HG03097 (cell line): ENCODE measurements around the gene LRRC8C.

Experiments used
- ATAC-seq: cut with Tn5 transposase; IDR thresholded peaks from one replicate; pipeline ENCODE4 v1.9.1; 2021; ENCODE audit not compliant: unreplicated experiment, low FRiP score

LRRC8C gene

GRCh38 chr1:89727517-89728312 lies 94.8 kb downstream of the LRRC8C start:
- no peak for ATAC-seq

DNA sequence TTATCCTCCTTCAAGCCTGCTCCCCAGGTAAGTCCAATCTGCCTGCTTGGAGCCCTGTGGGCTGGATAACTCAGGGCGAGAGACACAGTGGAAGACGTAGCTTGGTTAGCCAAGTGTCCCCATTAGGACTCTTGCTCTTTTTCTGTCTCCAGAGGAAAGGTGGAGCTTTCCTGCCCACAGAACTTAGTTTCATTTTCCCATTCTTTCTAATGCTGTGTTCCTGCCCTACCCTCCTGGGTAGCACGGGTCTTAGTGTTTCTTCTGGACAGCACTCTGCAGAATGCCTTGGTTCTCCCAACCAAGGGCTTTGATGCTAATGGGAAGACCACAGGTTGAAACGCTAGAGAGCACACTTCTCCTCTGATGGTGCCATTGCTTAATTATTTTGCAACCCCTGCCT lies 95.5 kb downstream of the LRRC8C start:
- no peak for ATAC-seq

DNA sequence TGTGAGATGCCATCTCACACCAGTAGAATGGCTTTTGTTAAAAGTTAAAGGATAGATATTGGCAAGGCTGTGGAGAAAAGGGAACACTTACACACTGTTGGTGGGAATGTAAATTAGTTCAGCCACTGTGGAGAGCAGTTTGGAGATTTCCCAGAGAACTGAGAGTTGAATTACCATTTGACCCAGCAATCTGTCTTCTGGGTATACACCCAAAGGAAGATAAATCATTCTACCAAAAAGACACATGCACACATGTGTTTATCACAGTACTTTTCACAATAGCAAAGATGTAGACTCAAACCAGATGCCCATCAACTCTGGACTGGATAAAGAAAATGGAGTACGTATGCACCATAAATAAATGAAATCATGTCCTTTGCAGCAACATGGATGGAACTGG lies 99.3 kb downstream of the LRRC8C start:
- no peak for ATAC-seq

GRCh38 chr1:89732643-89733222 lies 99.8 kb downstream of the LRRC8C start:
- ATAC-seq: no peak

DNA sequence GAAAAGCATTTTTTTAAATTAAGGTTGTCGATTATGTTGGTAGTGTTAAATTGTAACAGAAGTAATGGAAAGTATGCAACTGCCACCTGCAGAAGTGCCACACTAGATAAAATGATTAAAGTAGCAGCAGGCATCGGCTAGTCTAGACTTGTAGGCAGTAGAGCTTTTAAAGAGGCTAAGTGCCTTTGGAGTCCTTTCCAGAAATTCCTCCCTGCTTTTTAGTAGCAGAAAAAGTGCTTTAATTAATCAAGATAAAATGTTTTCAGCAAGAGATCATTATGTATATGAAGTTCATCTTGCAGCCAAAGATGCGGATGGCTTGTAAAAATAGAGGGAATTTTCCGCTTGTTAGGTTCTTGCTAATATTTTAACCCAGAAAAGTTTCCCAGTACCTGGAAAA lies 100.8 kb downstream of the LRRC8C start:
- no peak for ATAC-seq

DNA sequence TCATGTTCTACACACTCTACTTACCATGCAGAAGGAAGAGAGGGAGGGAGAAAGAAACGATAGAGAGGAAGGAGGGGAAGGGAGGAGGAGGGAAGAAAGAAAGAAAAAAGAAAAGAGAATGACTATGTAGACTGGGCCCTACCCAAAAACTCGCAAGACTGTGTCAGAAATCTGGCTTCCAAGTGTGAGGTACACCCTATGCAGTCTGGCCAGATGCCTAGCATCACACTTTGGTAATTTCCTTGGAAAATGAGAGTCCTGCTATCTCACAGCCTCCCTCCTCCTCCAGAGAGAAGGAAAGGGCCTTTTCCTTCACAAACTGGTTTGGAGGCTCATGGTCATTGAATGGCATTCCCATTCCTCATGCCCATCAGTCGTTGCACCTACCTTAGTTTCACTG lies 101.5 kb downstream of the LRRC8C start:
- no peak for ATAC-seq

- no peak for ATAC-seq
These were observed 102.6 kb downstream of the LRRC8C start for GRCh38 chr1:89735479-89735878.

DNA sequence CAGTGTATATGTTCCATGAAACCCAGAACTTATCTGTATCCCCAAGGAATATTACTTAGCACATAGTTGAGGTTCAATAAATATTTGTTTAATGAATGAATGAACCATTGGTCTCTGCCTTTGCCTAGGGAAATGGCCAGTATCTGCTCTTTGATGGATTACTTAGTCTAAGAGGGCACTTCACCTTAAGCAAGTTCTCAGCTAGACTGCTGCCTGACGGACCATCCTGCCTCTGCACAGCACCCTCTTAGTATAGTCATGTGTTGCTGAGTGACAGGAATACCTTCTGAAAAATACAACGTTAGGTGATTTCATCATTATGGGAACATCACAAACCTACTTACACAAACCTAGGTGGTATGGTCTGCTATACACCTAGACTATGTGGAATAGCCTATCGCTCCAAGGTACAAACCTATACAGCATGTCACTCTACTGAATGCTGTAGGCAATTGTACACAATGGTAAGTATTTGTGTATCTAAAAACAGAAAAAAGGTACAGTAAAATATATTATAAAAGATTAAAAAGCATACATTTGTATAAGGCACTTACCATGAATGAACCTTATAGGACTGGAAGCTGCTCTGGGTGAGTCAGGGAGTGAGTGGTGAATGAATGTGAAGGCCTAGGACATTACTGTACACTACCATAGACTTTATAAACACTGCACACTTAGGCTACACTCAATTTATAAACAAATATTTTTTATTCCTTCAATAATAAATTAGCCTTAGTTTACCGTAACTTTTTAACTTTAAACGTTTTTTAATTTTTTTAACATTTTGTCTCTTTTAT lies 104.2 kb downstream of the LRRC8C start:
- ATAC-seq: no peak

DNA sequence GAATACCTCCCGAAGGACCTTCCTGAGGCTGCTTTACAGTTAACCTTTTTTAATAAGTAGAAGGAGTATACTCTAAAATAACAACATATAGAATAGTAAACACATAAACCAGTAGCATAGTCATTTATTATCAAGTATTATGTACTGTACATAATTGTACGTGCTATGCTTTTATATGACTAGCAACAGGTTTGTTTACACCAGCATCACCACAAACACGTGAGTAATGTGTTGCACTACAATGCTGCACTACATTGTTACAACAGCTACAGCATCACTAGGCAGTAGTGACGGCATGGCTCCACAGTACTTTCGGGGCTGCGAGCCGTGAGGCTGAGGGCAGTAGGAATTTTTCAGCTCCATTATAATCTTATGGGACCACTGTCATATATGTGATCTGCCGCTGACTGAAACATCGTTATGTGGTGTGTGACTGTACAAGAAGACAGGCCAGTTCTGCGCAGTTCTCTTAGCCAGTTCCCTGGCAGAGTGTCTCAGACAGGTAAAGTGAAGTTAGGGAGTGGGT lies 105.1 kb downstream of the LRRC8C start:
- no peak for ATAC-seq

- ATAC-seq: no peak
These were observed 106.3 kb downstream of the LRRC8C start for GRCh38 chr1:89739013-89739843.

DNA sequence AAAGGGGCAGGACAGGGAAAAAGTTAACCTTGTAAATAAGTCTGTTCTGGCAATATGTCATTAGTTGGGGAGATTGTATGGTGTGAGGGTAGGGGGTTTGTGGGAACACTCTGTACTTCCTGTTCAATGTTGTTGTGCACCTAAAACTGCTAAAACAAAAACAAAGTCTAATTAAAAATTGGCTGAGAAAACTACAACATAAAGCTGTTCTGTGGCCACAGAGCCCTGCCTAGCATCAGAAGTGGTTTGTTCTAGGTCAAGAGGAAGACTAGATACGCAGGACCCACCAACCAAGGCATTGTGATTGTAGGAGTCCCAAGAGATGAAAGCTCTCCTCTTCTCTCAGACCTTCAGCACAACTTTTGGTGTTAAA lies 106.9 kb downstream of the LRRC8C start:
- no peak for ATAC-seq

- no peak for ATAC-seq
These were observed 110.9 kb downstream of the LRRC8C start for GRCh38 chr1:89743788-89744187.

DNA sequence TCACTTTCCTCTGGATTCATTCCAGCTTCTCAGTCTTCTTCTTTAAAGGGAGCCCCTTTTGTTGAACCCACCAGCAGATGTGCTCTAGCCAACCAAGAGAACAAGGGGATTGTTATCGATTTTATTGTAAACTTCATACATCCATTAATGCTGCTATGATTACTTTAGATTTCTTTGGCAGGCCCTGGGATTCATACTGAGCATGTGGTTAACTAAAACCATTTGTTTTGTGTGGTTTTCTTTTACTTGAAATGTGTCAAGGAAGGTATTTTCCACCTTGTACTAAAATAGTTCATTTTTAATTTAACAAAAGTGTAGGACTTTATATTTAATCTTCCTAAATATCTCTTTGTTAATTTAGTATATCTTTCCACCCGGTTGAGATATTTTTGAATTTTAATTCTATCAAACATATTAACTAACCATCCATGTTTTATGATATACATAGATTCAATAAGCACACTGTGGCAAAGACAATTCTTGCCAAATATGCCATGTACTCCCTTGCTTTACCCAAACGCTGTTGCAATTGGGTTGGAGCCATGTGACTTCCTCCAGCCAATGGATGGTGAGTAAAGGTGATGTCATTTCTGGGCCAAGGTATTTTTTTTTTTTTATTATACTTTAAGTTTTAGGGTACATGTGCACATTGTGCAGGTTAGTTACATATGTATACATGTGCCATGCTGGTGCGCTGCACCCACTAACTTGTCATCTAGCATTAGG lies 113.7 kb downstream of the LRRC8C start:
- no peak for ATAC-seq

DNA sequence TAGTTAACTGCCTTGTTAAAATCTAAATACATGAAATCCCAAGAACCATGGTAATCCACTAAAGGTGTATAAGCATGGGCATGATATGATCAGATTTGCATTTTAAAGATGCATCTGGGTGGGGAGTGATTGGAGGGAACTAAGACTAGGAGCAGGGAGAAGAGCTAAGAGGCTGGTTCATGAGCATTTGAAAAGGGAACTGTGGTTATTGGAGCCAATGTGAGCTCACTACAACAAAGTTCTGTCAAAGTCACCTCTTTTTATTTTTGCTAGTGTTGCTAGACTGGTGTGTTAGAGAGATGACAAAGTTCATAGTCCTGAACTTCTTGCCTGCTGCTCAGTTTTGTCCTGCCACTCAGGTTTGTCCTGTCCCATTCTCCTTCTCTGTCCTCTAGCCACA lies 120.8 kb downstream of the LRRC8C start:
- no peak for ATAC-seq

DNA sequence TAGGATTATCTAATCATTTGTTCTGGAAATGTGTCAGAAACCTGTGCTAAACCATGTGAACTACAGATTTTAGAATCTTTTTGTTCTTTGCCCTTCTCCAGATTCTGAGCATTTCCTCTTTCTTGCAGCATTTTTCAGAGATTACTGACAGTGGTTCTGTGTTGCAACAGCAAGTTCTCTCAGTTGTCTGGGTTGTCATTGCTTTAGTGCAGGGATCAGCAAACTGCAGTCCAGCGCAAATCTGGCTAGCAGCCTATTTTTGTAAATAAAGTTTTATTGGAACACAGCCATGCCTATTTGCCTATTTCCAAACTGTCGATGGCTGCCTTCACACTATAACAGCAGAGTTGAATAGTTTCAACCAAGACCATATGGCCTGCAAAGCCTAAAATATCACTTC lies 121.6 kb downstream of the LRRC8C start:
- ATAC-seq: no peak

- ATAC-seq: no peak
These were observed 122.7 kb downstream of the LRRC8C start for GRCh38 chr1:89755591-89755990.

- ATAC-seq: no peak
These were observed 124.6 kb downstream of the LRRC8C start for GRCh38 chr1:89757532-89757931.

- no peak for ATAC-seq
These were observed 125.2 kb downstream of the LRRC8C start for GRCh38 chr1:89758156-89758555.

- ATAC-seq: no peak
These were observed 126.1 kb downstream of the LRRC8C start for GRCh38 chr1:89759036-89759435.

DNA sequence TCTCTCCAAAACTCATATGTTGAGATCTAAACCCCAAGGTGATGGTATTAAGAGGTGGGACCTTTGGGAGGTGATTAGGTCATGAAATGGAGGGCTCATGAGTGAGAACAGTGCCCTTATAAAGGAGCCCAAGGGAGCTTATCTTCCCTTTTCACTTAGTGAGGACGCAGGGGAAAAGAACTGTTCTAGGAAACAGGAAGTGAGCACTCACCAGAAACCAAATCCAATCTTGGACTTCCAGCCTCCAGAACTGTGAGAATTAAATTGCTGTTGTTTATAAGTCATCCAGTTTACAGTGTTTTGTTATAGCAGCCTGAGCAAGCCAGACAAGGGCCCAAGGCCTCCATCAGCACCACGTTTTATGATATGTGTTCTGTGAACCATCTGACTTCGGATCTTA lies 127.6 kb downstream of the LRRC8C start:
- no peak for ATAC-seq
